HG03060 (cell line): ENCODE results near the gene ETV1.

Source experiments
- ATAC-seq: cut with Tn5 transposase; IDR thresholded peaks from one replicate; pipeline ENCODE4 v1.9.1; 2021; ENCODE audit warnings: low read depth, moderate number of reproducible peaks; ENCODE audit not compliant: unreplicated experiment

ETV1 gene

DNA sequence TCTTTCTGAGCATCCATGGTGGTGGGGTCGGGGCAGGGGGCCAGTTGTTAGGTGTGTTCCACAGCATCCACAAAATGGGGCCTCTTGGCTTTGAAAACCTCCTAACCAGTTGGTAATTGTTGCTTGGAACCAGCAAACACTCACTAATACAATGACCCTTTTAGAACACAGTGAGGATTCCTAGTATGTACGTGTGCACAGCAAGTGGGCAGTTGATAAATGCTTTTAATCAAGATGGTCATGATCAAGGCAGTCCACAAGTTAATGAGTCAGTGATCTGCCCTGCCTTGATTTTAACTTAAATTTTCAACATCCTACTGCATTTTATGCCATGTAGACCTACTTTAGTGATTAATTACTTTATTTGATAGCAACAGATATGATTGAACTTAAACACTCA lies 103.1 kb downstream of the ETV1 start:
- no peak for ATAC-seq

DNA sequence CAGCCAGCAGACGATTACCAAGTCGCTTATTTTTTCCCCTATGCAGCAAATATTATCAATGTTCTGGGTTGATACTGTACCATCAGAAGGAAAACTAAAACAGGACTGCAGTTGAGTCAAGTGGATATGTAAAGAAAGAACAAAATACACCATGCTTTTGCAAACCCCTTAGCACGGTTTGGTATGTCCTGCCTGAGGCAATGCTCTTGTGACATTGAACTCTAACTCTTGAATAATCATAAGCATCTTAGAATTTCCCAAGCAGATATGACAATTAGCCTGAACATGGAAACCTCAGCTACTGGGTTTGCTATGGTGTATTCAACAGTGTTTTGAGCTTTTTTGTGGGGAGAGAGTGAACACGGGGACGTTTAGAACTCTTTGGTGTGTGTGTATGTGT lies 107.4 kb downstream of the ETV1 start:
- no peak for ATAC-seq

DNA sequence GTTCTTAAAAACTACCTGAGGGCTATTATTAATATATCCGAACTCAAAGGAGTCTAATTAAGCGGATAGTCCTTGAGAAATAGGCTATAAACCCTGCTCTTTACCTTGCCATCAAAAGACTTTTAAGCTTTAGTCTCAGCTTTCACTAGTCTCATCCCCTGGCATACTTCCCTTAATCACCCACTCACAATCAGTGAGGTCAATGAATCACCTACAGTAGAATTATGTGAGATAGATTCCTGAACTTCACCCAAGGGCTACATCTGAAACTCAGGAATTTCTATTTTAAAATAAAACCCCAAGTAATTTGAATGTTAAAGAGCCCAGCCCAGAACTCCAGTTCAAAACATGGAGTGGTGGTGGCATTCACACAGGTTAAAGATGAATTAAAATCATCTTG lies 108.7 kb downstream of the ETV1 start:
- ATAC-seq, result no peak

DNA sequence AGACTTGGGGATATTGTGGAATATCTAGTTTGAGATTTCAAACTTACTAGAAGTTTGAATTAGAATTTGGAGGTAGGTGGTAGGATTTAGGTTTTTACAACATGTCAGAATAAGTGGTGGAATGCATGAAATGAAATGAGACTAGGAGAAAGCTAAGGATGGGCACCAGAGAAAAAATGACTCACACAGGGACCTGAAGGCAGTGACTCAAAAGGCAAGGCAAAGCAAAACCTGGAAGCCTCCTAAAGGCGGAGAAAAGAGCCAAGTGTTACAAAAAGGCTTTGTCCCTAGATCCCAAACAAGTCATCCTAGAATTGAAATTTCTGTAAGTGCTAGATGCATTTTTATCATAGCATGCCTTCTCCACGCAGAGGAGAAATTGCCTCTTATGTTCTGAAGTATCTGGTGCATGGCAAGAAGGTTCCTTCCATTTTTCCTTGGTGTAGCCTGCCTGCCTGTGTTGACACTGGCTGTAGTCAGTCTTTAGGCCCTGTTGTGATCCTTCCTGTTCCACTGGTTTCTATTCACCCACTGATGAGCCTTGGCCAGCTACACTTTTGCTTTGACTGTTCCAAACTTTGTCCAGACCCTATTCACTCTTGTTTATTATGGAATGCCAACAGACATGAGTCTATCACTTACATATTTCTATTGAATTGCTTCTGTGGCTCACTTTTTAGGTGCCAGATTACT lies 109.3 kb downstream of the ETV1 start:
- ATAC-seq, result no peak

DNA sequence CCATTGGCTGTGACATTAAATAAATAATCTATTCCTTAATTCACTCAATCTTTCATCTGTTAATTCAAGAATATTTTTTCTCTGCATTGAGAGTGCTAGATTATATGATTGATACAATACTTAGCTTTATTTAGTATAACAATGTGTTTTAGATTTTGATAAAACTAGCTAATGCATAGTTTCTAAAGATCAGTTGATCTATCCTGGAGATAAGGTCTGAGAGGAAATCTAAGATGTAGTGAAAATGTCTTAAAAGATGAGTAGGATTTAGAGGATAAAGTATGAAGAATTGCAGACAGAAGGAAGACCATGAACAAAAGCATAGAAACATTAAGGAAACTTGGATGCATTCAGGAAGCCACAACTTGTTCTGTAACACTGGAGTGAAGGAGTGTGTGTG lies 110.3 kb downstream of the ETV1 start:
- ATAC-seq, result no peak

DNA sequence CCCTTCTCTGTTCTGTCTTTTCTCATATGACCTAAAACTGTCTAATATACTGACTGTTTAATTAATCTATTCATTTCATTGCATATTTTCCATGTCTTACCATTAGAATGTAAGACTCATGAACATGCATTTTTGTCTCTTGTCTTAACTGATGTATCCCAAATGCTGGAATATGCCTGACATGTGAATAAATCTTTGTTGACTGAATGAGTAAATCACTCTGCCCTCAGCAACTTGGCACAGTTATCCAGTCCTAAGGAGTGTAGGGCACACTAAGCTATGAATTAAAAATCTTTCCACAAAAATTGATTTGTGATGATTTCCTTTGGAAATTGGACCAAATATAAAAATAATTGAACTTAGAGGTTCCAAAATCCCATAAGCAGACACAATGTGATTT lies 111.3 kb downstream of the ETV1 start:
- ATAC-seq, result no peak

DNA sequence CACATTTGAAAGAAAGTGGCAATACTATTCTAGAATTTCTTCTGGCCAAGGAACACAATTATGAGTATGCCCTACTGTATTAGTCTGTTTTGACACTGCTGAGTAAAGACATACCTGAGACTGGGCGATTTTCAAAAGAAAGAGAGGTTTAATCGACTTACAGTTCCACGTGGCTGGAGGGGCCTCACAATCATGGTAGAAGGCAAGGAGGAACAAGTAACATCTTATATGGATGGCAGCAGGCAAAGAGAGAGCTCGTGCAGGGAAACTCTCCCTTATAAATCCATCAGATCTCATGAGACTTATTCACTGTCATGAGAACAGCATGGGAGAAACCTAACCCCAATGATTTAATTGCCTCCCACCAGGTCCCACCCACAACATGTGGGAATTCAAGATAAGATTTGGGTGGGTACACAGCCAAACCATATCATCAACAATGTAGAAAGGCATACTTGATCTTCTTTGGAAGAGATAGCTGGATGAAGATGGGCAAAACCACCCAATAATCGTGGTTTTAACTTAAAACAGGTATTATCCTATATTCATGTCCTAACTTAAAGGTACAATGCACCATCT lies 113.9 kb downstream of the ETV1 start:
- no peak for ATAC-seq

DNA sequence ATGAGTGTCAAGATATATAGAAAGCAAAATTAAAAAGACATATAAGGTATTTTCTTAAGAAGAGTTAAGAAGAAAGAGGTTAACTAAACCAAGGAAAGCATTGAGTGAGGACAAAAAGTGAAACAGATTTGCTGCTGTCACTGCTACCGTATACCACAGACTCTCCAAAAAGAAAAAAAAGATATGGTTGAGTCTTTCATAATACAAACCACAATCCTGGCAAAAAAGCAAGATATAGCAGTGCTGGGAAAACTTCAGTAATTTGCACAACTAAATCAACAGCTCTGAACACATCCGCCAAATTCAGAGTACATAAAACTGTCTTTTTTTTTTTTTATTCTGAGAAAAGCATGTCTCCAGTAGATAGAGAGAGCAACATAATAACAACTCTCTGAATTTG lies 114.7 kb downstream of the ETV1 start:
- ATAC-seq, result no peak

DNA sequence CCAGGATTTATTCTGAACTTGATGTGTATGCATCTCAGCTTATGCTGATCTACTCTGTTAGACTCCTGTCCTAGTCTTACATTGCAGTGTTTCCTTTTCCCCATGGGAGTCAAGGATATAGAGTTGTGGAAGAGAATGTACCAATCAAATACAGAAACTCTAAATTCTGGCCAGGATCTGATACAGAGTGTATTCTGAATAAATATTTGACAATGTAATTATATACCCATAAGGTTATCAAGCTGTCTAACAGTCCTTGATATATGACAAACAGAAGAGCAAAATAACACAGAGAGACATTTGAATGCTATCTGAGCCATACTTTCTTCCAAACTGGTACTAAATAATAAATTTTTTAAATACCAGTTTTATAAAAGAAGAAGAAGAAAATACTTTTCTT lies 116.8 kb downstream of the ETV1 start:
- no peak for ATAC-seq

DNA sequence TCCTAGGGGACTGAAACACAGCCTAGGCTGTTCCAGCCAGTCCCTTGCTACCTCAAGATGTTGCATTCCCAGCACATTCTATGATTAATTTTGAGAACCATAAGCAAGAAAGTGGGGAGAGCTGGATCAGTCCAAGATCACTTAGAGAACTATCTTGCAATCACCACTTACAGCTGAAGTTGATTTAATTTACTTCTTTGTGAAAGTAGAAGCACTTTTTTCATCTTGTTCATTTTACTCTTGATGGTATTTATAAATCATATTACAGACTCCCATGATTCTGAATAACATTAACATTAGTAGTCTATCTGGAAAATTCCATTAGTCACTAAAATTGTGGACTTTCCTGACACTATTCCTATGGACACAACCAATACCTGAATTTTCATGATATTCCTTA lies 118.5 kb downstream of the ETV1 start:
- ATAC-seq, result no peak

DNA sequence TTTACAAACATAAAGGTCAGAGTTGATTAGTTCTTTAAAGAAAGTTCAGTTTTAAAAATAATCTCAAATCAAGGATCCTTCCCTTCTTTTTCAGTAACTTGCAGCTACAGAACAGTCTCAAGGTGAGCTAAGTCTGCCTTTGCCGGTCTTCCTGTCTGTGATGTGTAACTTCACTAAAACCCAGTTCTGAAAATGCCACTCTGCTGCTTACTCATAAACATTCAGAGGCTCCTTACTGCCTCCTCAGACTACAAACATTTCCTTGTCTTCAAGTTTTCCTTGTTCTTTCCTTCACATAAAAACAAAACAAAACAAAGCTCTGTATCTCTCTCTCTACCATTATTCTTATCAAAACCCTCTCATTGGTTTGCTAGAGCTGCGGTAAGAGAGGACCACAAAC lies 128.7 kb downstream of the ETV1 start:
- no peak for ATAC-seq

DNA sequence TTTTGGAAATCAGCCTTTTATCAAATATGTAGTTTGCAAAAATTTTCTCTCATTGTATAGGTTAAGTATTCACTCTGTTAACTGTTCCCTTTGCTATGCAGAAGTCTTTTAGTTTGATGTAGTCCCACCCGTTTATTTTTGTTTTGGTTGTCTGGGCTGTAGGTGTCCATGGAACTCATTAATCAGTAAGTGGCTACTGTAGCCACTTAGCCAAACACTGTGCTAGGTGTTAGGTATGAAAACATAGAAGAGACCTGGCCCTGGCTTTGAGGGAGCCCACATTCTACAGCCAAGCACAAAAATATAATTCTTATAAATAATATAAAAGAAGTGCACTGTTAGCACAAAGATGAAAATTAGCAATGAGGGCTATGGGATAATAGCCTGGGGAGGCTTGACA lies 133.5 kb downstream of the ETV1 start:
- ATAC-seq, result no peak

DNA sequence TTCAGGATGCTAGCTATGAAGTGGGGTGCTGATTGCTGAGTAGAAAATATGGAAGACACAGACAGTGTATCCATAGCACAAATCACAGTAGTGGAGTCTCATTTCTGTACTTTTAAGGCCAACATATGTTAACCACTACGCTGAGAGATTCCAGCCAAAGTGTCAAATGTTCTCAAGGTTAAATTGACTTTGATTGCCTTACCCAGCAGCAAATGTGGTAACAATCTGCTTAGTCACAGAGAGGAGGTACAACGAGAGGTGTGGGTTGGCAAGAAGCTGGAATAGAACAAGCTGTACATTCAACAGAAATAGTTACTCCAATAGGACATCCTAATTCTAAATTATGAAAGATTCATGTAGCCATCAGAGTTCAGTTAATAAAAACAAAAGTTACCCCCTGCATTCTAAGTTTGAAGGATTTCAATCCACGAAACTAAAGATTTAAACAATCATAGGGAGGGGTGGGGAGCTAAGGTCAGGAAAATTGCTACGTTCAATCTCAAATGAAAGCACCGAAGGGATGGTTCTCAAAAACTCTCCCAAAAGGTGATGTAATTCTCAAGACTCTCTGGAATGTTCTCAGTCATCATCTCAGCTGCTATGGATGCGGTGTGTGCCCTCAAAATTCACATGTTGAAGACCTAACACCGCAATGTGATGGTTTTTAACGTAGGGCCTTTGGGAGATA lies 137.0 kb downstream of the ETV1 start:
- no peak for ATAC-seq

DNA sequence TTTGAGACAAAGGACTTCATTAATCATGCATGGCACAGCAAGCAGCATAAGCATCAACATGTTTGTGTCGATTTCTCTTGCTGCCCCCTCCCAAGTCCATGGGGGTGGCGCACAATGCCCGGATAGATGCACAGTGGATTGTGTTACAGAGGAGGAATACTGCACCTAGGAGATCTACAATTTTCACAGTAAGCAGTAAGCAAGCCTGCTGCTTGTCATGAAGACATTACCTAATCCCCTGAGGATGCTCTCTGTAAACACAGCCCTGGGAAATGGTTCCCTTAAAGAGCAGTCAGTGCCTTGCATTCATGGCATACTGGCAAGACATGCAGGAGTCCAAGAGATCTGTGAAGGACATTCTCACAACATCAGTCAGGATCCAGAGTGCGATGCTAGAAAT lies 137.7 kb downstream of the ETV1 start:
- ATAC-seq, result no peak

DNA sequence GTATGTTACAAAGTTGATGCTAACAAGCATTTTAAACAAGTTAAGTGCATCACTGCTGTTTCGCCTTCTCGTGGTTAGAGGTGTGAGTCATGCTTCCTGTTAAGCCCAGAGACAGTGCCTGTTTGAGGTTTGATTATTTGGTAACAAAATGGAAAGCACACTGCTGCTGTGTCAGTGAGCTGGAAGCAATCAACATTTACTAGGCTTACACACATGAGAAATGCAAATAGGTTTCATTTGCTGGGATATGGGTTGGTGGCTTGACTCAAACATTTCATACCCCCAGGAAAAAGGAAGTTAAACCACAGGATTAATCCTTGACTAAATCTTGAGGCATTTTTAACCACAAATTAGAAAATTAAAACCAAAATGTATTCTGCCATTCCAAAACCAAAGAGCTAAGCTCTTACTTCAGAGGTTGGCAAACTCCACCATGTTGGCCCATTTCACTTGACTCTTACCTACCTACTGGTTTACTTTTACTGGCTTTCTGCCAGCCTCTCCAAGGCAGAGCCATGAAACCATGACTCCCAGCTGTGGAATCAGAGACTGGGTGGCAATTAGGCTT lies 139.2 kb downstream of the ETV1 start:
- ATAC-seq, result peak; percentile 99

DNA sequence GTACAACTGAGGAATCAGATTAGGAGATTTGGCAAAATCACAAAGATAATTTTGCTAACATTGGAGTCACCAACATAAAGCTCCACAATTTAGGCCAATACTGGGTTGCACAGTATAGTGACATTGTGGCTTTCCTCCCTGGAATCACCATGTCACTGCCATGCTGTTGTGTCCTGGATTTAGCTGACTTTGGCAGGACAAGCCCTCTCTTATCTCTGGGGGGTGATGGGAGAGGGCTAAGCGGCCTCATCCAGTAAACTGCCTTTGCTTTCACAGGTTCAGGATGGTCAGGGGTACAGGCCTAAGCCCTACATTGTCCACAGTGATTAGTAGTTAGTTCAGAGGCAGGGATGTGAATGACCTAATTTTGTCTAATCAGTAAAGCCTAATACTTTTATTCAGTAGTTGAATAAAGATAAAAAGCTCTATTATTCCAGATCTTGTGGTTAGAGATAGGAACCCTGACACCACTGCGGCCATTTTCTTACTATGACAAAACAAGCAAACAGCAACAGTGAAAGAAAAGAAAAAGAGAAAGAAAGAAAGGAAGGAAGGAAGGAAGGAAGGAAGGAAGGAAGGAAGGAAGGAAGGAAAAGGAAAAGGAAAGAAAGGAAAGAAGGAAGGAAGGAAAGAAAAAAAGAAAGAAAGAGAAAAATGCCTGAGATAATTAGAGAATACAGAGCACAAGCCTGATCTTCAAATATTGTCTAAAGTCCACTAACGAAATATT lies 140.1 kb downstream of the ETV1 start:
- no peak for ATAC-seq

DNA sequence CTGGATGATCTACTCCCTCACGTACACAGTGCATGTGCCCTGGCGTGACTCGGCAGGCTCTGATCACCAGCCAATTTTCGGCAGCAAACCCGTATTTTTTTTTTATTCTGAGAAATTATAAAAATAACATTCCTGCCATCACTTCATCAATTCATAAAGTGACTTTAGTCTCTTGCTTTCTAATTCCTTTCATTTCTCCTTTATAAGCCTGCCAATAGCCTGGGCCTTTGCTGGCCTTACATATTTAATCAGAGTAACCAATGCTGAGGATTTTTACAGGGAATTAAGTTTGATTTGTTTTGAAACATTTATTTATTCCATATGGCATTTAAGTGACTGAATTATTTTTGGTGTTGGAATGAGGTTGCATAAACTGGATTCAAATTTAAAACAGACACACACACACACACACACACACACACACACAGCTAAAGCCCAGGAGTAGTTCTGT lies 140.8 kb downstream of the ETV1 start:
- ATAC-seq, result no peak

DNA sequence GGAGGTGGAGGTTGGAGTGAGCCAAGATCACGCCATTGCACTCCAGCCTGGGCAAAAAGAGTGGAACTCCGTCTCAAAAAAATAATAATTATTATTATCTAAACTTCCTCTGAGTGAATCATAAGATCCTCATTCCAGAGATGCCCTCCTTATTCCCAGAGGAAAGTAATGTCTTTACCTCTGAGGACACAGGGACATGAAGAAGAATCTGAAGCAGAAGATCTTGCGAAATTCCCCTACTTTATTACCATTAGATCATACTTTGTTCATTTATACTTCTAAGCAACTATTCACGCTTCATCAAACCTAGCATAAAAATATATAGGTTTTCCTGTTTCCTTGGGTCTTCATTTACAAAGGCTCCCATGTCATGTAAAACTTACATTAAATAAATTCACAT lies 143.1 kb downstream of the ETV1 start:
- no peak for ATAC-seq

DNA sequence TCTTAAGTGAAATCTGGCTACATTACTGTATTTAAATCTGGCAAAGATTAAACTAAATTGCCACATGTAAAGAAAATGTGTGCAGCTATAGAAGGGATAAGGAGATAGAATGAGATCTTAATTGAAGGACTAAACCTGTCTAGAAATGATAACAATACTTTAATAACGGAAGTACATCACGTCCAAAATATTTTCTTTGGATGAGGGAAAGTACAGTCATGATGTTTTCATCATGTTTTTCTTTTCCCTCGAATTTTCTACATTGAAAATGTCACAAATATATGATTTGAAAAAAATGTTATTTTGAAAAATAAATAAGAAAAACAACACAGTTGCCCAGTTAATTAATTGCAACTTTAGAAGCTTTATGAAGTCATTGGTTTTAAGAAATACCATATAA lies 143.9 kb downstream of the ETV1 start:
- no peak for ATAC-seq

DNA sequence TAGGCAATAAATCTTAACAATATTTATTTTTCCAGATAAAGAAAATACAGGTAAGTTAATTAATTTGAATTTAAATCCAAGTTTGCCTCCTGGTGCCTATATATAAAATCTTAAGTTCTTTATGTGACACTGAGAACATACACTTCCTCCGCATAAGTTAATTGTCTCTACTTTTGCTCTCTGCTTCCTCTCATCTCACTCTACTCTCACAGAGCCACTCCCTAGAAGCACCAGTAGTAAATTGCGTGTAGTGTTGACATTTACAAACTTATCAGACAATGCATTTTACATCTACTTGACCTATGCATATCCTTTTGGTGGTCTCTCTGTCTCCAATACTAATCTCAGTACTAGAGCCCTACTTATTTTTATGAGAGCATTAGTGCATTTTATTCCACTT lies 144.5 kb downstream of the ETV1 start:
- no peak for ATAC-seq

DNA sequence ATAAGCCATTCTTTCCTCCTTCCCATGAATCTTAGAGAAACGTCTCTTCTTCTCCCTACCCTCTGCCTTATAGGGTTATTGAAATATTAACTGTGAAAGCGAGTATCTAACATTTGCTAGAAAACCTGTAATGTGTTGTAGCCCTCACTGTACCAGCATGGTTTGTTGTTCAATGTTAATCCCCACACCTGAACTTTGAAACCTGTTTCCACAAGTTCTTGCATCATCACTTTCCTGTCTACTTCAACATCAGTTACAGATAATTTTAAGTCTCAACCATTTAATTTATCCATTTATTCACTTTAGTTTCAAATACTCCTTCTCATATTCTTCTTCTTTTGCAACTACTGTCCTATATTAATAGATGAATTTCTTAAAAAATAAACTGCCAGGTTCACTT lies 148.2 kb downstream of the ETV1 start:
- ATAC-seq, result no peak
